Hepatocyte (in vitro differentiated cells): ENCODE results near the gene FCHSD2. TPM values are rescaled to one million over a fixed set of nuclear protein-coding genes. Genes with fewer than 3 reads are reported as not detected.

Source experiments
- DNase-seq: peaks from one replicate; pipeline ENCODE4 v3.0.0-alpha.2; 2016; ENCODE audit warnings: low spot score
- H2AFZ ChIP-seq: fragments of 200-600 bp; sonication (generic); 2 replicates; pipeline ENCODE4 v1.6.0; 2016; ENCODE audit warnings: antibody characterized with exemption, mild to moderate bottlenecking
- H3K27ac ChIP-seq: fragments of 200-600 bp; sonication (generic); 2 replicates; pipeline ENCODE4 v1.5.1; 2016; ENCODE audit warnings: mild to moderate bottlenecking
- H3K27me3 ChIP-seq: fragments of 200-600 bp; sonication (generic); 2 replicates; pipeline ENCODE4 v1.6.1; 2016
- H3K36me3 ChIP-seq: fragments of 200-600 bp; sonication (generic); replicated peaks from 2 replicates; pipeline ENCODE4 v1.5.1; 2016; ENCODE audit warnings: low read depth; ENCODE audit not compliant: insufficient read depth
- H3K4me1 ChIP-seq: fragments of 200-600 bp; sonication (generic); 2 replicates; pipeline ENCODE4 v1.5.1; 2016; ENCODE audit warnings: mild to moderate bottlenecking, moderate library complexity; ENCODE audit not compliant: insufficient read depth
- H3K4me2 ChIP-seq: fragments of 200-600 bp; sonication (generic); 2 replicates; pipeline ENCODE4 v1.6.0; 2016
- H3K4me3 ChIP-seq: fragments of 200-600 bp; sonication (generic); 2 replicates; pipeline ENCODE4 v1.5.1; 2016; ENCODE audit warnings: mild to moderate bottlenecking
- H3K79me2 ChIP-seq: fragments of 200-600 bp; sonication (generic); 2 replicates; pipeline ENCODE4 v1.6.0; 2017; ENCODE audit warnings: mild to moderate bottlenecking
- H3K9me2 ChIP-seq: fragments of 200-600 bp; sonication (generic); replicated peaks from 2 replicates; pipeline ENCODE4 v1.6.0; 2017; ENCODE audit warnings: mild to moderate bottlenecking; ENCODE audit not compliant: insufficient read depth
- H3K9me3 ChIP-seq: fragments of 200-600 bp; sonication (generic); 2 replicates; pipeline ENCODE4 v1.5.1; 2016; ENCODE audit warnings: low read depth, mild to moderate bottlenecking
- H4K20me1 ChIP-seq: fragments of 200-600 bp; sonication (generic); 2 replicates; pipeline ENCODE4 v1.6.0; 2016; ENCODE audit warnings: mild to moderate bottlenecking; ENCODE audit not compliant: insufficient read depth, poor library complexity, severe bottlenecking
- EZH2 ChIP-seq: fragments of 200-600 bp; sonication (generic); IDR thresholded peaks from 2 replicates; pipeline ENCODE4 v1.6.1; 2016; ENCODE audit warnings: antibody characterized with exemption, mild to moderate bottlenecking, borderline replicate concordance
- EZH2phosphoT487 ChIP-seq: fragments of 200-600 bp; sonication (generic); IDR thresholded peaks from one replicate; pipeline ENCODE4 v1.6.1; 2018; ENCODE audit warnings: antibody characterized with exemption, mild to moderate bottlenecking, low read depth, moderate library complexity; ENCODE audit not compliant: unreplicated experiment, severe bottlenecking
- WGBS: methylation state at CpG from one replicate; pipeline ENCODE4 v1.1.6; 2016; ENCODE audit warnings: low lambda C conversion rate; ENCODE audit errors: missing lambda C conversion rate; 5-methylcytosine and 5-hydroxymethylcytosine counted together
- polyA plus RNA-seq: library from polyadenylated mRNA; unstranded; fragments of >200 nt; fragmentation: Nextera tagmentation; extraction: Ambion mirVana; gene quantifications from 2 replicates; pipeline ENCODE4 v1.2.1, GENCODE V29; 2016
- total RNA-seq: library from RNA; depleted of rRNA; stranded (reverse); fragments of >200 nt; gene quantifications from 2 replicates; pipeline ENCODE4 v1.2.3, GENCODE V29; 2014
- TF ChIP-seq, protein P1 (sequence below): fragments of 200-600 bp; sonication (generic); IDR thresholded peaks from 2 replicates; pipeline ENCODE4 v1.5.1; 2016; ENCODE audit warnings: antibody characterized with exemption, mild to moderate bottlenecking; ENCODE audit not compliant: poor library complexity

FCHSD2 gene
- total and polyA plus RNA-seq, 2 experiments from 2014 or later: 9.1 to 13.1 TPM

DNA sequence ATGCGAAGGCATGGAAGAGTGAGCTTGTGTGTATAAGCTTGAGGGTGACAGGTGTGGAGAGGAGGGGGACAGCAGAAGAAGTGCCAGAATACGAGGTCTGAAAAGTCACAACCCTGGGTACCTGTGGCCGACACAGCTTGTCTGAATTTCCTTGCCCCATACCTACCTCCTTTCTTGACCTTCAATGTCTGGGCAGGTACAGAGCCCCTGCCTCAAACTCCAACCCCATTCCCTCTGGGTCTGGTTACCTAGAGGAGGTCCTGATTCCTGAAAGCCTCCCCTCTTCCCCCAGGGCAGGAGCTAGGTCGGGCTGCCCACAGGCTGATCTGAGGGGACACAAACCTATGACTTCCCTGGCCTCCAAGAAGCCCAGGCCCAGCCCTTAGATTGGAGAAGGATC lies 36.6 kb upstream of the FCHSD2 start:
- Histone ChIP-seq H3K9me3 (no peaks in the 10 kb centered on the region), H3K4me3 (no peak overlapping the region), H3K27me3 (no peaks in the 10 kb centered on the region), H3K27ac (no peak overlapping the region), H3K4me1 (peaks cover 19% of the 10 kb centered on the region), H3K36me3 (no peaks in the 10 kb centered on the region), H3K79me2 (no peaks in the 10 kb centered on the region), H4K20me1 (no peaks in the 10 kb centered on the region), H3K4me2 (no peak overlapping the region), H3K9me2 (no peaks in the 10 kb centered on the region), H2AFZ (no peak overlapping the region)
- WGBS: 77% methylated on average over 4 of the region's 4 CpGs
- TF ChIP-seq EZH2phosphoT487 (no peak), EZH2 (no peak)
- TF ChIP-seq, protein P1, sequence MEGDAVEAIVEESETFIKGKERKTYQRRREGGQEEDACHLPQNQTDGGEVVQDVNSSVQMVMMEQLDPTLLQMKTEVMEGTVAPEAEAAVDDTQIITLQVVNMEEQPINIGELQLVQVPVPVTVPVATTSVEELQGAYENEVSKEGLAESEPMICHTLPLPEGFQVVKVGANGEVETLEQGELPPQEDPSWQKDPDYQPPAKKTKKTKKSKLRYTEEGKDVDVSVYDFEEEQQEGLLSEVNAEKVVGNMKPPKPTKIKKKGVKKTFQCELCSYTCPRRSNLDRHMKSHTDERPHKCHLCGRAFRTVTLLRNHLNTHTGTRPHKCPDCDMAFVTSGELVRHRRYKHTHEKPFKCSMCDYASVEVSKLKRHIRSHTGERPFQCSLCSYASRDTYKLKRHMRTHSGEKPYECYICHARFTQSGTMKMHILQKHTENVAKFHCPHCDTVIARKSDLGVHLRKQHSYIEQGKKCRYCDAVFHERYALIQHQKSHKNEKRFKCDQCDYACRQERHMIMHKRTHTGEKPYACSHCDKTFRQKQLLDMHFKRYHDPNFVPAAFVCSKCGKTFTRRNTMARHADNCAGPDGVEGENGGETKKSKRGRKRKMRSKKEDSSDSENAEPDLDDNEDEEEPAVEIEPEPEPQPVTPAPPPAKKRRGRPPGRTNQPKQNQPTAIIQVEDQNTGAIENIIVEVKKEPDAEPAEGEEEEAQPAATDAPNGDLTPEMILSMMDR: no peak
- DNase-seq: no peak

DNA sequence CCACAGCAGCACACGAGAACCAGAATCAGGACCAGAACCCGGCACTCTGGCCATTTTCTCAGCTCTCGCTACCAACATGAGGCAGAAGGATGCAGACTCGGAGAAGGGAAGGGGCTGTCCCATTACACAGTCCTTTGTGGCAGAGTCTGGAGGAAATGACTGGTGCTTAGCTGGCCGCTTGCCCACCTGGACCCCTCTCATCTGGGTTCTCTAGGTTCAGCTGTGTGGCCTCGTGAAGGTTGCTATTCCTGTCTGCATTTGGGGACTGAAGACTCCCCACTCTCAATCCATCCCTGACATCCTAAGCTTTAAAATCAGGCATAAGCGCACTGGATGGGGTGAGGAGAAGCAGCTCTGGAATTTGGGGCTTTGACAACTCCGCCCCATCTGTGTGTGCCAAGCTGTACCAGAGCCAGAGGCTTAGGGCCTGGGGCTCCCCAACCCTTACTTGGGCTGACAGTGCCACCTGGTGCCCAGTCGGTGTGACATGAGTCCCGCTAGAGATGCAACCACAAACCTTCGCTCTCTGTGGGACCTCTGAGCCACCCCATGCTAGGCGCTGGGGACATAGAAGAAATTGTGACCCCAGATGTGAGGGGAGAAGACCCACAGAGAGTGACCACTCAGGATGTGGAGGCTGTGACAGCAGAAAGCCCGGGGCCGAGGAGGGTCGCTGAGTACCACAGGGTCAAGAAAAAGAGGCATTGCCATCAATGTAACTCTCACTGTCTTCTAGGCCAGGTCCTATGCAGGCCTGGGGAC lies 35.8 kb upstream of the FCHSD2 start:
- 64% methylated on average over 15 of the region's 15 CpGs for WGBS
- H2AFZ ChIP-seq: no peak overlapping the region

DNA sequence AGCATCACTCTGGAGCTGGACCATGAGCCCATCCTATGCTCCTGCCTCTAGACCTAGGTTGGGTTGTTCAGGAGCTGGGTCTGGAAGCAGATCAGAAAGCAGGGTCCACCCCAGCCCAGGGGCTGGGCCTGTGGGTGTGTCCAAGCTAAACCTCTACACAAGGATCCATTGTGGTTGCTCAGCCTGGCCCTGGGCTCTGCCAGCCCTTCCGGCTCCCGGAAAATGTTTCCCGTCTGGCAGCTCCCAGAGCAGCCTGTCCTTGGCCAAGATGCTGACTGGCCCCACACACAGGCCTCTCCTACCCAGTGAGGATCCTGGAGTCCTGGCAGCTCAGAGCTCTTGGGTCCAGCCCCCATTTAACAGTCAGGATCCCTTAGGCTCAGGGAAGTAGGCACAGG lies 35.3 kb upstream of the FCHSD2 start:
- no peaks in the 10 kb centered on the region for H3K9me3 ChIP-seq
- WGBS: 87% methylated on average over 3 of the region's 3 CpGs
- H3K27me3 ChIP-seq: no peaks in the 10 kb centered on the region
- H3K4me3 ChIP-seq: no peak overlapping the region
- H3K9me2 ChIP-seq: no peaks in the 10 kb centered on the region
- H3K79me2 ChIP-seq: no peaks in the 10 kb centered on the region
- H3K4me2 ChIP-seq: no peak overlapping the region
- TF ChIP-seq, protein P1: no peak
- TF ChIP-seq EZH2phosphoT487 (no peak), EZH2 (no peak)
- H3K27ac ChIP-seq: no peak overlapping the region
- no peaks in the 10 kb centered on the region for H4K20me1 ChIP-seq
- H3K4me1 ChIP-seq: peaks cover 19% of the 10 kb centered on the region
- no peak overlapping the region for H2AFZ ChIP-seq
- H3K36me3 ChIP-seq: no peaks in the 10 kb centered on the region
- DNase-seq: no peak

More for the DNA sequence above, 35.8 kb upstream of the FCHSD2 start:
- Histone ChIP-seq H3K27ac (no peak overlapping the region), H3K4me1 (peaks cover 19% of the 10 kb centered on the region), H3K4me3 (no peak overlapping the region), H3K36me3 (no peaks in the 10 kb centered on the region), H3K4me2 (no peak overlapping the region), H3K79me2 (no peaks in the 10 kb centered on the region), H3K9me2 (no peaks in the 10 kb centered on the region), H4K20me1 (no peaks in the 10 kb centered on the region), H3K9me3 (no peaks in the 10 kb centered on the region), H3K27me3 (no peaks in the 10 kb centered on the region)
- TF ChIP-seq, protein P1: peak; percentile 88
- no peak for TF ChIP-seq EZH2phosphoT487
- DNase-seq: peak; percentile 87
